ES-I3 (cell line): Measurements from ENCODE around the gene INVS.

Source experiments
- H3K36me3 ChIP-seq: 2 replicates; pipeline ENCODE4 v1.6.1; 2013; ENCODE audit warnings: mild to moderate bottlenecking, low read length, control low read depth, moderate library complexity; ENCODE audit not compliant: insufficient read depth
- H3K4me1 ChIP-seq: 2 replicates; pipeline ENCODE4 v1.6.1; 2013; ENCODE audit warnings: mild to moderate bottlenecking, control low read depth, low read length; ENCODE audit not compliant: insufficient read depth
- H3K9ac ChIP-seq: 2 replicates; pipeline ENCODE4 v1.6.1; 2013; ENCODE audit warnings: low read depth, mild to moderate bottlenecking, low read length, moderate library complexity
- H3K9me3 ChIP-seq: 2 replicates; pipeline ENCODE4 v1.6.1; 2013; ENCODE audit warnings: mild to moderate bottlenecking, low read length, moderate library complexity; ENCODE audit not compliant: control insufficient read depth, insufficient read depth

The INVS gene

DNA sequence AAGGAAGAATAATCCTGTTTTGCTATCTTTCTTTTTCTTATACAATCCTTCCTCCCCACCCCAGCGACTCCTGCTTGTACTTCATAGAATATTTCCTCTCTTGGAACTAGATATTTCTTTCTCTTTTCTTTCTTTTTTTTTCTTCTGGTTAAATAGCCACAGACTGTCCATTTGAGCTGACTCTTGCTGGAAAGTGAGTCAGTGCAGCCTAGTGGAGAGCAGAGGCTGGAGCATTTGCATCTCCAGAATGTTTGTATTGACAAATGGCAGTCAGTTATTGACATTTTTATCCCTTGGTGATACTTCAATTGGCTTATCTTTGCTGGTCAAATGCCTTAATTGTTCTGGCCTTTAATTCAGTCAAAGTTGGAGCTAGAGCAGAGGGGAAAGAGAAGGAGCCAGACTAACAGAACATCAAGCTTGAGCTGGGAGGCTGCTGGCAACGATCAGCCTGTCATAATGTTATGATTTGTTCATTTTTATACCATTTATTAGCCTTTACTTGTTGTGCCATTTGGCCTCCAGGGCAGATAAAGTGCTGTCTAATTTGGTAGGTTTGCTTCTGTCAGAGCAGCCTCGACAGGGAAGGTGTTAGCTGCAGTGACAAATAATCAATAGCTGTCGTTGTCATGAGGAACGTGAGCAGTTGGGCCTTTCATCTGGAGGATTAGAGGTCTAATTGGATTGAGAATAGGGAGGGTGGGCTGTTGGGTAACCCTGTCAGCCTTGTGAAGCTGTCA lies 69.0 kb downstream of the INVS start:
- Histone ChIP-seq H3K36me3 (no peaks in the 10 kb centered on the region), H3K9me3 (no peaks in the 10 kb centered on the region), H3K9ac (no peak overlapping the region), H3K4me1 (no peaks in the 10 kb centered on the region)

- no peak overlapping the region for H3K9ac ChIP-seq
Observed at GRCh38 chr9:100170085-100170484, 71.0 kb downstream of the INVS start.

DNA sequence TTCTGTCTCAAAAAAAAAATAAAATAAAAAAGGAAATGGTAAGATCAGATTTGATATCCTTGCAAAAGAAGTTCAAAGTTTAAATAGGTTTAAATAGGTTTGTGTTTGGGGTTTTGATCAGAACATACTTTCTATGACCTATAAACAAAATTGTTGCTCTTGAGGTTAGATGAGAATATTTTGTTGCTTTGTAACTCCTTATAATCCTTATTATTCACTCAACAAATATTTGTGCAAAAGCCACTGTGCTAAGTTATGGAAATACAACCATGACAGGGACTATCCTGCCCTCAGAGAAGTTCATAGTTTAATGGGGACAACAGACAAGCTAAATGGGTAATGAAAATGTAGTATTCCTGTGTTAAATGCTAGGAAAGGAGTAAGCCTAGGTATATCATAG lies 71.5 kb downstream of the INVS start:
- H3K4me1 ChIP-seq, result no peaks in the 10 kb centered on the region
- H3K36me3 ChIP-seq, result no peaks in the 10 kb centered on the region
- no peak overlapping the region for H3K9ac ChIP-seq
- H3K9me3 ChIP-seq, result peaks cover 4% of the 10 kb centered on the region; the same call in 1 of the 2 replicates

More at GRCh38 chr9:100170085-100170484, 71.0 kb downstream of the INVS start:
- Histone ChIP-seq H3K9me3 (peaks cover 4% of the 10 kb centered on the region; the same call in 1 of the 2 replicates), H3K36me3 (no peaks in the 10 kb centered on the region), H3K4me1 (no peaks in the 10 kb centered on the region)

DNA sequence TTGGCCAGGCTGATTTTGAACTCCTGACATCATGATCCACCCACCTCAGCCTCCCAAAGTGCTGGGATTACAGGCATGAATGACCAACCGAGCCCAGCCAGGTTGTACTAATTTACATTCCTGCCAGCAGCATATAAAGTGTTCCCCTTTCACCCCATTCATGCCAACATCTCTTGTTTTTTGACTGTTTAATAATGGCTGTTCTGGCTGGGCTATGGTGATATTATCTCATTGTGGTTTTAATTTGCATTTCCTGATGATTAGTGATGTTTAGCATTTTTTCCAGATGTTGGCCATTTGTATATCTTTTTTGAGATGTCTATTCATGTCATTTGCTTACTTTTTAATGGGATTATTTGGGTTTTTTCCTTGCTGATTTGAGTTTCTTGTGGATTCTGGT lies 87.3 kb downstream of the INVS start:
- Histone ChIP-seq H3K36me3 (no peaks in the 10 kb centered on the region), H3K9me3 (peaks cover 15% of the 10 kb centered on the region), H3K9ac (no peak overlapping the region), H3K4me1 (no peaks in the 10 kb centered on the region)

DNA sequence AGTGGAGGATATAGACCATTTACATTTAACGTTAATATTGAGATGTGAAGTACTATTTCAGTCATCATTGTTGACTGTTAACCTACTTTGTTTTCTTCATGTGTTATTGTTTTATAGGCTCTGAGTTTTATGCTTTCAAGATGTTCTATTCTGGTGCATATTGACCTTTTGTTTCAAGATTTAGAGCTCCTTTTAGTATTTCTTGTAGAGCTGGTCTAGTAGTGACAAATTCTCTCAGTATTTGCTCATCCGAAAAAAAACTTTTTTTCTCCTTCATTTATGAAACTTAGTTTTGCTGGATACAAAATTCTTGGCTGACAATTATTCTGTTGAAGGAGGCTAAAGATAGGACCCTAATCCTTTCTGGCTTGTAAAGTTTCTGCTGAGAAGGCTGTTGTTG lies 91.3 kb downstream of the INVS start:
- no peaks in the 10 kb centered on the region for H3K36me3 ChIP-seq
- H3K9ac ChIP-seq, result no peak overlapping the region
- no peaks in the 10 kb centered on the region for H3K4me1 ChIP-seq
- peaks cover 15% of the 10 kb centered on the region for H3K9me3 ChIP-seq

GRCh38 chr9:100191264-100191663 lies 92.2 kb downstream of the INVS start:
- H3K4me1 ChIP-seq, result no peaks in the 10 kb centered on the region
- H3K9ac ChIP-seq, result no peak overlapping the region
- H3K9me3 ChIP-seq, result peaks cover 15% of the 10 kb centered on the region

DNA sequence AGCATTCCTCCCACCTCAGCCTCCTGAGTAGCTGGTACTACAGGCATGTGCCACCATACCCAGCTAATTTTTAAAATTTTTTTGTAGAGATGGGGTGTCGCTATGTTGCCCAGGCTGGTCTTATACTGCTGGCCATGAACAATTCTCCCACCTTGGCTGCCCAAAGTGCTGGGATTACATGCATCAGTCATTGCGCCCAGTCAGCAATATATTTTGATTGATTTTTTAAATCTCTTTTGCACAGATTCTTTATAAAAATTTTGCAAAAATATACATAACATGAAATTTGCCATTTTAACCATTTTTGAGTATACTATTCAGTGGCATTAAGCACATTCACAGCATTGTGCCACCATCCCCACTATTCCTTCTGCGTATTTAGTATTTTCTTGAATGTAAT lies 94.0 kb downstream of the INVS start:
- no peak overlapping the region for H3K9ac ChIP-seq
- peaks cover 15% of the 10 kb centered on the region for H3K9me3 ChIP-seq
- no peaks in the 10 kb centered on the region for H3K4me1 ChIP-seq
- H3K36me3 ChIP-seq, result no peaks in the 10 kb centered on the region; the same call in 1 of the 2 replicates

More at GRCh38 chr9:100191264-100191663, 92.2 kb downstream of the INVS start:
- no peaks in the 10 kb centered on the region for H3K36me3 ChIP-seq

DNA sequence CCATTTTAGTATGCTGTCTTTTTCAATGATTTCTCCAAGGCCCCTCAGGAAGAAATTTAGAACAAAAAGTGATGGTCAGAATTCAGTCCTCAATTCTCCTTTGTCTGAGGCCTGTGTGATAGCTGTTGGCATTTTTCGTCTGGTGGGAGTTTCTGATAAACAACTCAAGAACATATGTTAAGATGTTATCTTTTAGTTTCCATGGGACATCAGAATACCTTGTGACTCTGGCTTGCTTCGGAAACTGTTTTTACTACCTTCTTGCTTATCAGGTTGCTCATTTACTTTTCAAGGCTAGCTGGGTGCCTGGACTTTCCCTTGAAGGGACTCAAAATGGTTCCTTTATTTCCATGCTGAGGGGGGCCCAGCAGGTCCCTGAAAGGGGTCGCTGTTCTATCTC lies 97.2 kb downstream of the INVS start:
- no peaks in the 10 kb centered on the region for H3K4me1 ChIP-seq
- H3K36me3 ChIP-seq, result no peaks in the 10 kb centered on the region; the same call in 1 of the 2 replicates
- peaks cover 3% of the 10 kb centered on the region for H3K9me3 ChIP-seq
- no peak overlapping the region for H3K9ac ChIP-seq

DNA sequence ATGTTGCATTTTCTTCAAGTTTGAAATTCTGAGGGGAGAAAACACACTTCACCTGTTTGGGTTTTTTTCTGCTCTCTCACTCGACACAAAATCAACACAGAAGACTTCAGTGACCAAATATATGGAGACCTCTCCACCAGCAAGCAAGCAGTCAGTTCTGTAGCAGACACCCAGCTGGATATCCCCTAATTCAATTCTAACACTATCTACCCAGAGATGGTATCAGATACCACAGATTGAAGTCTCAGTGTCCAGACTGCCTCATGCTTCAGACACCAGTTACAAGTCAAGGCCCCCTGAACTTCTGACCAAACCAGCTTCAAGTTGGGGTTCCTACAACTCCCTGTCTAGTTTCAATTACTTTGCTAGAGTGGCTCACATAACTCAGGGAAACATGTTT lies 97.8 kb downstream of the INVS start:
- Histone ChIP-seq H3K4me1 (no peaks in the 10 kb centered on the region), H3K9me3 (peaks cover 2% of the 10 kb centered on the region; the same call in 1 of the 2 replicates), H3K9ac (no peak overlapping the region), H3K36me3 (no peaks in the 10 kb centered on the region; the same call in 1 of the 2 replicates)

- no peaks in the 10 kb centered on the region; the same call in 1 of the 2 replicates for H3K36me3 ChIP-seq
- no peak overlapping the region for H3K9ac ChIP-seq
- H3K4me1 ChIP-seq, result no peaks in the 10 kb centered on the region
- peaks cover 2% of the 10 kb centered on the region; the same call in 1 of the 2 replicates for H3K9me3 ChIP-seq
Observed at GRCh38 chr9:100197553-100197952, 98.5 kb downstream of the INVS start.

DNA sequence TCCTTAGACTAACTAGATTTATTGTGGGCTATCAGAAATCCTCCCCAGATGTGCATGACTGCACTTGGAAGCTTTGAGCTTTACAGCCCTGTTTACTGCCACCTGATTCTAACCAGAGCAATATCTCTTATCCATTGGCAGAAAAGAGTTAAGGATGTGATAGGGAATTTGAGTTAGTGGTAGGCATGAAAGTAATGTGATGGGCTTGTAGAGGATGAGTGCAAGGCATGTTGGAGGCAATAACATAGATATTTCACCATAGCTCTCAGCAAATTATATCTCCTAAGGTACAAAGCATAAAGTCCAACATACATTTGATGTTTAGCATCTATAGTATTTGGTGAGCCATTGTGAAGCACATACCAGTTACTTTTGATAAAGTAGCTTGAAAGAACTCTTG lies 103.8 kb downstream of the INVS start:
- no peak overlapping the region for H3K9ac ChIP-seq
- H3K36me3 ChIP-seq, result no peaks in the 10 kb centered on the region
- H3K9me3 ChIP-seq, result peaks cover 2% of the 10 kb centered on the region; the same call in 1 of the 2 replicates
- H3K4me1 ChIP-seq, result no peaks in the 10 kb centered on the region

DNA sequence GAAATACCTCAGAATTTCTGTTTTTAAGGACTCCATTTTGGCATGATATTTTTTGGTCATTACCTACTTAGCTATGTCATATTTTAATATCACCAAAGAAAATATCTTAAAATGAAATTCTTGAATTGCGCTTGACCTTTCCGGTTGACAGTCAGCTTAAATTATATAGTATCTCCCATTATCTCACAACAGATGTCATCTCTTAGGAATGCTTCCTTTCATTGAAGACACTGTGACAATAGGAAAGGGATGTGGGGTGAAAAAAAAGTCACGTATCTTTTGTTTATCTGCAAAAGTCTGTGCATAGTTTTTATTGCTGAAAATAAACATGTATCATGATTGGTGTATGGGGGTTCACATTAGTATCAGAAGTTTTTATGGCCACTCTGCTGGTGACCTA lies 105.8 kb downstream of the INVS start:
- H3K9me3 ChIP-seq, result peaks cover 2% of the 10 kb centered on the region; the same call in 1 of the 2 replicates
- H3K4me1 ChIP-seq, result no peaks in the 10 kb centered on the region
- no peak overlapping the region for H3K9ac ChIP-seq
- H3K36me3 ChIP-seq, result no peaks in the 10 kb centered on the region

DNA sequence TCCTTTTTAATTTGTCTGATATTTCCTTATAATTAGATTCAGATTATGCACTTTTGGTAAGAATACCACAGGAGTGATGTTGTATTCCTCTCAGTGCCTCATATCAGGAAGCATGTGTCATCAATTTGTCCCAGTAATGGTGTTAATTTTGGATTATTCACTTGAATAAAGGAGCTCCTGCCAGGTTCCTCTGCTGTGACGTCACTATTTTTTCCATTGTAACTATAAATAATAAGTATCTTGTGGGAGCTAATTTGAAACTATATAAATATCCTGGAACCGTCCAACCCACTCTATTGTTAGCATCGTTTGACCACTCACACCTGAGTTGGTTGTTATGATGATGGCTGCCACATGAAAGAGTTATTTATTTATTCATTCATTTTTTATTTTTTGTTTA lies 107.9 kb downstream of the INVS start:
- no peaks in the 10 kb centered on the region for H3K9me3 ChIP-seq
- no peaks in the 10 kb centered on the region for H3K36me3 ChIP-seq
- H3K4me1 ChIP-seq, result no peaks in the 10 kb centered on the region
- H3K9ac ChIP-seq, result no peak overlapping the region

DNA sequence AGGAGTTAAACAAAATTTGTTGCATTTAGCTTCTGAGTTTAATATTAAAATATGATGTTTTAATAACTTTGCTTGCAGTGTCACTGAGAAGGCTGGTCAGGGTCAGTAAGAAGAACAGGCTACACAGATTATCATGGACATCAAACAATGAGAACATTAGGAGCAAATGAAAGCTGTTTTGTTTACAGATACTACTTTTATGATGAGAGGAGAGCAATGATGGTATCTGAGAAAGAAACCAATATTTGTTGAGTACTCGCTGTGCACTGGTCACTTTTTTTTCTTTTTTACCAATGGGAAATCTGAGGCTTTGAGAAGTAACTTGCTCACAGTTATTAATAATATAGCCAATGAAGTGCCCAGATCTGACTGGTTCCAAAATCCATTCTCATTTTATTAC lies 109.6 kb downstream of the INVS start:
- Histone ChIP-seq H3K36me3 (no peaks in the 10 kb centered on the region), H3K9me3 (no peaks in the 10 kb centered on the region), H3K4me1 (no peaks in the 10 kb centered on the region), H3K9ac (no peak overlapping the region)

DNA sequence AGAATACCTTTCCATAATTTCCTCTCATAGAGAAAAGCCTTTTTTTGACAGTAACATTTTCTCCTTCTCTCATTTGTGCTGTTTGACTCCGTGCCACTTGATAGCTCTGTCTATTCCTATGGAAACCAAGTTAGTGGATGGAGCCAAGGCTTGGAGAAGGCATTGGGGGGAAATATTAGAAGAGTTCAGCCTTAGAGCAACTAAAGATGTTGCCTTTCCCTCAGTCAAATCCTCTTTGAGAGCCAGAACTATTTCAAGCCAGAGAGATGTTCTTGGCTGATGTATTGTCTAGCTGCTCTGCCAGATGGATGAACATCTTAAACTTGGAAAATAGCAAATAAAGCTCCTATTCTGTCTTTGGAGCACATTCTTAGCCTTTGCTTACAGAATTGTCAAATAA lies 112.4 kb downstream of the INVS start:
- Histone ChIP-seq H3K9ac (no peak overlapping the region), H3K9me3 (no peaks in the 10 kb centered on the region), H3K4me1 (no peaks in the 10 kb centered on the region), H3K36me3 (no peaks in the 10 kb centered on the region)
